Umbilical cord (tissue), 2 donors: Measurements from ENCODE around the gene ATP8B3. TPM values are rescaled to one million over a fixed set of nuclear protein-coding genes. Genes with fewer than 3 reads are reported as not detected.

Experiments used
- DNase-seq: peaks from one replicate; pipeline ENCODE4 v3.0.0-alpha.2; 2015; ENCODE audit warnings: low spot score
- total RNA-seq: library from RNA; depleted of rRNA; stranded (reverse); fragments of >200 nt; gene quantifications from one replicate; pipeline ENCODE4 v1.2.3, GENCODE V29; 2014; ENCODE audit warnings: low replicate concordance; ENCODE audit not compliant: insufficient read depth

ATP8B3 gene
- total RNA-seq, 1 donor from 2014 or later = 1.9 TPM

DNA sequence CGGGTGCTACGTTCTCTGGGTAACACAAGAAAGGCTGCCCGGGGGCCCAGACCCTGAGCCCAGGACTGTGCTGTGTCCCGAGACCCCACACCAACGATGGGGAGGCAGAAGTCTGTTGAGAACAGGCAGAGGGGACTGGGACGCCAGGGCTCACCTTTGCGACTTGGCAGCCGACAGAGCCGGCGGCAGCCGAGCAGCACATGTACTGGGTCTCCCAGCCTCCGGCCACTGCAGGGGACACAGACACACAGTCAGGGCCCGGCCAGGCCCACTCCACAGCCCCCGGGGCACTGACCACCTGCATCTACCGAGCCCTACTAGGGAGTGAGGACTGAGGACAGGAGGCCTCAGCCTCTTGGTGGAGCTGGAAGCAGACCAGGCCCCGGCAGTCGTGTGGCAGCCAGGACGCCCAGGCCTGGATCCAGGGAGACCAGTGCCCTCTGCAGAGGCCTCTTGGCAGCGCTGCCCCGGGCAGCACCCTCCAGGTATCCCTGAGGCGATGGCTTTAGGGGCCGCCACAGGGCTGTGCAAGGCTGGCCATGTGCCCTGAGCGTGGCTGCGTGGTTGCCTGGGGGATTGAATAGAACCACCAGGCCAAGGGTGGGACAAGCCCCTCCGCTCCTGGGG lies 5.6 kb upstream of the ATP8B3 start:
- no peak for DNase-seq

DNA sequence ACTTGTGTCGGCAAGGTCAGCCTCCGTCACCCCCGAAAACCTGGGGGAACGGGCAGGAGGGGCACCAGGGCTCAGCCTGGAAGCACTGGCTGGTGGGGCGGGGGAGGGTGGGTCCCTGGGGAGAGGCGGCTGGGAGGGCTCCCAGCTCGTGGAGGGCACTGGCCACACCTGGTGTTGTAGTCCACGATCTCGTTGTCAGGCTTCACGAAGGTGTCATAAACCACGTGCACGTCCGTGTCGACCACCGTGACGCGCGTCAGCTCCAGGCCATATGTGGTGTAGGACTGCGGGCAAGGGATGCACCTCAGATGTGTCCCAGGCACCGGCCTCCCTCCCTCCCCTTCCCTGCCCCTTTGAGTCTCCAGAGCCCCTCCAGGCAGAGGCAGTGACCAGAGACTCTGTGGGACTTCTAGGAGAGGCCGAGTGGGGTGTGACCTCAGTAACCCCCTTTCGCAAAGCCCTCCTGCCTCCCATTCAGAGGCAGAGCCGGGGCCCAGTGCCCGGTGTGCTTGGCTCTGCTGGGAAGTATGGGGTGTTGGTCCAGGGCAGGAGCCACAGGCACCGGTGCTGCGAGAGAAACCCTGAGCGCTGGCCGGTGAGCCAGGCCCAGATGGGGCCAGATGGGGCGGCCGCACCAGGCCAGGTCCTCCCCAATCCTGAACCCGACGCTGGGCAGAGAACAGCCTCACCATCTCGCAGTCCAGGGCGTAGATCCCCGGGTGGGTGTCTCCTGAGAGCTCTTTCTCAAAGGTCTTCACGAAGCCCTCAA lies 4.6 kb upstream of the ATP8B3 start:
- DNase-seq = no peak

DNA sequence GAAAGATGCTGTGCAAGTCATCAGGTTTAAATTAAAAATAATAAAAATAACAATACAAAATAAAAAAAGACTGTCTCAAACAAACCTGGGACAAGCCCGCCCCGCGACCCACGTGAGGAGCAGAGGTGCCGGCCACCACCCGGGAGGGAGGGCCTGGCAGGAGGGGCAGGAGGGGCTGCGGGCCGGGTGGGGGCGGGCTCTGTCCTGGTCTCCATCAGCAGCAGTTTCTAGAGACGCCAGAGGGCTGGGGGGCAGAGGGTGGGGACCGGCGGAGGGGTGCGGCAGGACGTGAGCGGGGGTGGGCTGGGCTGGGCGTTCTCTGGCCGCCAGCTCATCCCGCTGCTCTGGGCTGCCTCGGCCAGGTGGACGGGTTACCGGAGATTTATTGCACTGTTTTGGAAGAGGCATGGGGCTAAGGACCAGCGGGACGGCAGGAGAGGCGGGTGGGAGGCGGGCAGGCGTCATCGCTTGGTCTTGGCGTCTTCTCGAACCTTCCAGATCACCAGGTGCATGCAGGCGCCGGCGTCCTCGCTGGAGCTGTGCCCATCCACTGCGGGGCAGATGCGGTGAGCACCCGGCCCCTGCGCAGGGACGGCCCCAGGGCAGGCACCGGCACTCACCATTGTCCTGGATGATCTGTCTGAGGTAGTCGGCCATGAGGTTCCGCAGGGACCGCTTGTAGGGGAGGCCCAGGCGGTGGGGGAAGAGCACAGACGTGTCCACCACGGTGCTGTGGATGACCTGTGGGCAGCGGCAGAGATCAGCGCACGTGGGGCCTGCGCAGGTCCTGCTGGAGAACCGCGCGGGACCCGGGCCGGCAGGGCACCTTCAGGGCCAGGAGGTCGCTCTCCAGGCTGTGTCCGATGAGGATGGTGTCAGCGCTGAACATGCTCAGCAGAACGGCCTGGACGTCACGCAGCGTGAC lies 3.8 kb upstream of the ATP8B3 start:
- DNase-seq = no peak

DNA sequence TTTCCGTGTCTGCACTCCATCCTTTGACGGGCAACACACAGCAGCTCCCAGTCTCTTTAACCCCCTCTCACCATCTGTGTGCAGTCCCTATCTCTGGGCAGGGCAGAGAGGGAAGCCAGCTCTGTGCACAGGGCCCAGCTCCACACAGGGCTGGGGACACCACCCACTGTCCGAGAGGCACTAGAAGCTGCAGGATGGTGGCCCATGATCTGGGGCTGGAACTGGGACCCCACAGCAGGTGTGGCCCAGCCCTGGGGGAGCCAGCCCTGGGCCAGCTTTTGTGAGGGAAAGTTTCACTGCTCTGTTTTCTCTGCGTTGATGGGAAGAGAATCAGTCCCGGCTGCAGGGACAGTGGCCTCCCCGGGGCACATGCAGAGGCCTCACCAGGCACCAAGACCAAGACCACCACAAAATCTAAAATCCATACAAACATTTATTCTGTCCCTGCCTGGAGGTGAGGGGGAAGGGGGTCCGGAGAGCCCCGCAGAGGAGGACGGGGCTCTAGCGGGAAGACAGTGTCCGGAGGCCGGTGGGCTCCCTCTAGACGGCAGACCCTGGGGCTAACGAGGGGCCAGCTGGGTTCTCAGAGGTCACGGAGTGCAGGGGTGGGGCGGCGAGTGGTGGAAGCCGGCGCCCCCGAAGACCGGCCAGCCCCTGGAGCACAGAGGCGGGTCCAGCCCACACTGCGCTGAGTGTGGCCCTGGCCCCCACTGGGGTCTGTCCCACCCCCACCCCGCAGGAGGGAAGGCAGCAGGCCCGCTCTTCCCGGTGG lies 2.9 kb upstream of the ATP8B3 start:
- DNase-seq = peak; percentile 53

DNA sequence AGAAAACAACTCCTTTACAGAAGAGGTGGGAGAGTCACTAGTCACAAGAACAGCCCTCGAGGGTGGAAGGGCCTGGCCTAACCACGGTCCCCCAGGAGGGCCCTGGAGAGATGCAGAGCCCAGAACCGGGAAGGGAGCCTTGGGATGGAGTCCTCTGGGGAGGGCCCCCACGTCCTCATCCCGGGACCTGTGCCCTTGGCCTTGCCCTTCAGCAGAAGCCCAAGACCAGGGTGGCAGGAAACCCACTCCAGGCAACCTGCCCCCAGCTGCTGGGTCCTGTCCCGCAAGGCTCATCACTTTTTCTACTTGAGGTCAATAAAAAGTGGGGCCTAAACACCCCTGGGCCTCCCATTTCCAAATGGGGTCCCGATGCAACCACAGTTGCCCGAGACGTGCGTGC lies 2.3 kb upstream of the ATP8B3 start:
- DNase-seq = no peak

DNA sequence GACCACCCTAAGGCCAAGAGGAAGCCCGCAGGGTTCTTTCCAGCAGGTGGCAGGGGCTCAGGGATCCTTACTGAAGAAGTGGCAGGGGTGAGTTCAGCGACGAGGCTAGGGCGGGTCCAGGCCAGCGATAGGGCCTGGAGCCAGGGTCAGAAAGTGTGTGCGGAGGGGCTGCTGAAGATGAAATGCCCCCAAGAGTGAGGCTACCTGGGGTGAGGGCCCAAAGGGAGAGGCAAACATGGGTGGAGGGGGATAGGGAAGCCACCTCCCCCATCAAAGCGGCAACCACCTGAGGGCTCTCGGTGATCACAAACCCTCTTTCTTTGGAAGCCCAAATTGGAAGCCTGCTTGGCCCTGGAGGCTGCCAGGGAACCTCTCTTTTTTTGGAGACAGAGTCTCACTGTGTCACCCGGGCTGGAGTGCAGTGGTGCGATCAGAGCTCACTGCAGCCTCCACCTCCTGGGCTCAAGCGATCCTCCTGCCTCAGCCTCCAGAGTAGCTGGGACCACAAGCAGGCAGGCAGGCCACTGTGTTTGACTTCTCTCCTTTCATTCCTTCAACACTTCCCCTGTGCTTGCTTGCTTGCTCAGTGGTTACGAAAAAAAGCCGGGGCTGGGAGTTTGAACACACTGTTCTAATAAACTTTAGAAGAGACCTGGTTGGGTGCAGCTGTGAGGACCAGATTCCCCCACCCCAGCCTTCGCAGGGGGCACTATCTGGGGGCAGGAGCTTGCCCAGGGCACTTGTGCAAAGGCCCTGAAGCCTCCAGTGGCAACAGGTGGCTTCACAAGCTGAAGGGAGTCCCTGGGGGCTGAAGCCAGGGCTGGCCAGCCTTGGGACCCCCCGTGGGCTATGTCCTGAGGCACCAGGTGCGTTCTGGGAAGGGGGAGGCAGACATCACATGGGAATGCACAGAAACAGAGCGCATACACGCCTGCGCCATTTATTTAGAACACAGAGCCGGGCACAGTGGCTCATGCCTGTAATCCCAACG lies 1.4 kb upstream of the ATP8B3 start:
- DNase-seq = no peak

DNA sequence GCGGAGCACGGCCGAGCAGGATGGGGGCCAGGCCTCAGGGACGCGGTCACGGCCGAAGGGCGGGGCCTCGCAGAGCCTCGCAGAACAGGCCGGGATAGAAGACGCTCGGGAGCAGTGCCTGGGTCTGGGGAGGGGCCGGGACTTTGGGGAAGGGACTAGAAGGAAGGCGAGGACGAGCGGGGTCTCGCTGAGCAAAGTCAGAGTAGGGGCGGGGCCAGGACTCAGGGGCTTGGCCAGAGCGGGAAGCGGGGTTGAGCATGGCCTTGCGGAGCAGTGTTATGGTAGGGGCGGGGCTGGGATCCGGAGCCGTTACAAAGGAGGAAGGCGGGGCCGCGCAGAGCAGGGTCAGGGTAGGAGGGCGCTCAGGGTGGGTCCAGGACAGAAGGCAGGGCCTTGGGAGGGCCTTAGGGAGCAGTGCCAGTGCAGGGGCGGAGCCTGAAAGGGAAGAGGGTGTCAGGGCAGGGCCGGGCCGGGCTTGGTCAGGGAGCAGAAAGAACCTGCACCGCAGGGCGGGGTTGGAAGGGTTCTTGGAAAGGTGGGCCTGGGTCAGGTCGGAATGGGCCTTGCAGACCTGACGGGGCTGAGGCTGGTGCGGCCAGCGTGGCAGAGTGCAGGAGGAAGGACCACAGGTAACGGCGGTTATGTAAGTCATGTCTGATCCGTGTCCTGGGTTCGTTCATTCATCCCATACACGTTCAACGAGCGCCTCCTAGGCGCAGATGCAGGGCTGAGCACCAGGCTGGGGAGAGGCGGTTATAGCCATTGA lies 533 bp upstream of the ATP8B3 start:
- DNase-seq = peak; percentile 96

DNA sequence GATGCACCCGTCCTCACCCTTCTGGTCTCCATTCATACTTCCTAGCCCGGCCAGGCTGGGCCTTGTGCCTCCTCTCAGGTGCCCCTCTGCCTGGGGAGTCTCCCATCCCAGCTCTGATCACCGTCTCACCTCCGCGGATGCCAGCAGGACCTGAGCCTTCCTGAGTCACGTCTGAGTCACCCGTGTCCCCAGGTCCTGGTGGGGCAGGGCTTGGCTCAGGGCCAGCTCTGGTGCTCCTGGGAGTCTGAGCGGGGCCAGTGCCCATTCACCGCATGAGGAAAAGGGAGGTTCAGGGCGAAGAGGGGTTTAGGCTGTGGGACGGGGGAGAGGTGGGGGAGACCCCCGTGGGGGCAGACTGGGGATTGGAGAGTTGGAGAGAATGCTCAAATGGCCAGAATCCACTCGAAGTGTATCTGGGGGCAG lies 593 bp downstream of the ATP8B3 start:
- no peak for DNase-seq

DNA sequence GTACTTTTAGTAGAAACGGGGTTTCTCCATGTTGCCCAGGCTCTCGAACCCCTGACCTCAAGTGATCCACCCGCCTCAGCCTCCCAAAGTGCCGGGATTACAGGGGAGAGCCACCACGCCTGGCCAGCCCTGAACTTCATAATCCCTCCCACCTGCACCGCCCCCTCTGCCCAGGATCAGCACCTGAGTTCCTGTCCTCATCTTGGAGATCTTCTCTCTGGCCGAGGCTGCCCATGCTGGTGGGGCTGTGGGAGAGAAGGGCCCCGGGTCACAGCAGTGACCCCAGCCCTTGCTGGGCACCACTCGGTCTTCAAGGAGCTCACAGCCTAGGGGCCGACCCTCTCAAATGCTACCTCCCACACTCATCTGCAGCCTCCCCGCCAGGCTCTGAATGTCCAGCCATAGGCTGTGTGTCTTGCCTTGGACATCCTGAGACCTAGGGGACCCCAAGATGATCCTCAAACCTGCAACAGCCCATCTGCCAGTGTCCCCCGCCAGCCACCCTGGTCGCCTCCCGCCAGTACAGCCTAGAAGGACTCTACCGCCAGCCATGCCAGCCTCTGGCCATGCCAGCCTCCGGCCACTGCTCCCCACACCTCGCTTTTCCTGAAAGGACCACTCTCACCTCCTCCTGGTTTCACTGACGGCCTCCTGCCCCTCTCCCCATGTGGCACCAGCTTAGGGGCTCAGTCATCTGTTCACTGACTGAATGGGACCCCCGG lies 1.5 kb downstream of the ATP8B3 start:
- no peak for DNase-seq

DNA sequence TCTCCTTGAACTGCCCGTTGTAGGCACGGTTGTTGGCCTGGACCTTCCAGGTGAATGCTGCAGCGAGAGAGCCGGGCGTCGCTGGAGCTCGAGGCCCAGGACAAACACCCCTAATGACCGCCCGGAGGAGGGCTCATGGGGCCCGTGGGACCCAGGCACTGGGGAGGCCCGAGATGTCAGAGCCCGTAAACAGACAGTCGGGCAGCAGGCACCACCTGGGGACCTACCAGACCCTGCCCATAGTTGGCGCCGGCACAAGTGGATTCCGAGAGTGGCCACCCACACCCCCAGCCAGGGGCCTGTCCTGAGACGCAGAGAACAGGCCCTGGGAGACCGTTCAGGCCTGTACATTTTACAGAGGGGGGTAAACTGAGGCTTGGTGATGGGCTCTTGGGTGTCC lies 2.4 kb downstream of the ATP8B3 start:
- no peak for DNase-seq

DNA sequence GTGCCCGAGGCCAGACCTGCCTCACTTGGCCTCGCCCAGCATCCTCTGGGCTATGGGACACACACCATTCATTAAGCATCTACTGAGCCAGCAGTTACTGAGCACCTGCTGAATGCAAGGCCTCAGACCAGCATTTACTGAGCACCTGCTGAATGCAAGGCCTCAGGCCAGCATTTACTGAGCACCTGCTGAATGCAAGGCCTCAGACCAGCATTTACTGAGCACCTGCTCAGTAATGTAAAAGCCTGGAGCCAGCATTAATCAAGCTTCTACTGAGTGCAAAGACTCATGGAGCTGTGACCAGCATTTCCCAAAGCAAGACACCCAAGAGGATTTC lies 3.7 kb downstream of the ATP8B3 start:
- no peak for DNase-seq

DNA sequence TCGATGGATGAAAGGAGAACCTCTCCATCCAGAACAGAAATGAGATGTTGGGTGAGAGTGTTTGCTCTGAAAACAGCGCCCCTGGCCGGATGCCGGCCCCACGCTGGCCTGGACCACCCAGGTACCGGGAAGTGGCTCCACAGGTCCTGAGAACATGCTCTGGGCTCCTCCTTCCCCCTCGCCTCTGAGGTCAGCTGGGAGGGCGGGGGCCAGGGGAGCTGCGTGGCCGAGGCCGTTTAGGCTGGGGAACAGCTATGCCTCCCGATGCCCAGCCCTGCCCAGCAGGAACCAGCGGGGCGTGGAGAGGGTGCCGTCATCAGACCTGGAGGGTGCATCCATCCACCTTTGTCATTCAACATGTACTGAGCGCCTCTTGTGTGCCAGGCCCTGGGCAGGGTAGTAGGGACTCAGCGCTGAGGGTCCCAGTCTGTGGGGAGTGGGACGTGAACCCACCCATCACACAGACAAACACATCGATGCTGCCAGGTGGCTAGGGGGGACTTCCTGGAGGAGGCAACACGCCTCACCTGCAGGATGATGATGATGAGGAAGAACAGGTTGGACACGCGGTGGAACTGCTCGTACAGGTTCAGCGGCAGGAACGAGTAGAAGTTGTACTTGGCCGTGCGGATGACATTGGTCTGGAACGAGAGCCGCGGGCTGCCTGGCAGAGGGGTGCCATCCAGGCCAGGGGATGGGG lies 4.2 kb downstream of the ATP8B3 start:
- no peak for DNase-seq

DNA sequence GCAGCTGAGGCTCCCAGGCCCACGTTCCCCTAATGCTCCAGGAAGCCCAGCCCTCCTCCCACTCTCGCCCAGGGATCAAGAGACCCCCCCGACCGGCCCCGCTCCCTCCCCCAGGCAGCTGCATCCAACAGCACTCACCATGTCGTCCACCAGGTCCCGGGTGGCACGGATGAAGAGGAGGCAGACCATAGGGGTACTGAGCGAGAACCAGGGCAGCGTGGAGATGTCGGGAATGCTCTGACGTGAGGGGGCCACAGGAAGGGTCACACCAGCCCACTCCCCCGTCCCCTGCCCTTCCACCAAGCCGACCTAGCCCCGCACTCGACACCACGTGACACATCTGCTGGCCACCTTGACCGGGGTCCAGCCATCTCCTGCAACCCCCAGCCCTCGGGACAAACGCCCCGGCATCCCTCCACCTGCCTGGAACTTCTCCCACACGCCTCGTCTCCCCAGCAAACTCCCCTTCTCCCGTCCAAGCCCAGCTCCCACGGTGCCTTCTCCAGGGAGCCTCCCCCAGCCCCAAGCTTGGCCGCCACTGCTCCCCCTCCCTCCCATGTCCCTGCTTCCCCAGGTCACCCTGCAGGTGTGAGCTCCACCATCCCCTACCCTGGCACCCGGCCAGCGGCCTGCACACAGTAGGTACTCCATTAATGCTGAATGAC lies 4.9 kb downstream of the ATP8B3 start:
- DNase-seq = no peak

DNA sequence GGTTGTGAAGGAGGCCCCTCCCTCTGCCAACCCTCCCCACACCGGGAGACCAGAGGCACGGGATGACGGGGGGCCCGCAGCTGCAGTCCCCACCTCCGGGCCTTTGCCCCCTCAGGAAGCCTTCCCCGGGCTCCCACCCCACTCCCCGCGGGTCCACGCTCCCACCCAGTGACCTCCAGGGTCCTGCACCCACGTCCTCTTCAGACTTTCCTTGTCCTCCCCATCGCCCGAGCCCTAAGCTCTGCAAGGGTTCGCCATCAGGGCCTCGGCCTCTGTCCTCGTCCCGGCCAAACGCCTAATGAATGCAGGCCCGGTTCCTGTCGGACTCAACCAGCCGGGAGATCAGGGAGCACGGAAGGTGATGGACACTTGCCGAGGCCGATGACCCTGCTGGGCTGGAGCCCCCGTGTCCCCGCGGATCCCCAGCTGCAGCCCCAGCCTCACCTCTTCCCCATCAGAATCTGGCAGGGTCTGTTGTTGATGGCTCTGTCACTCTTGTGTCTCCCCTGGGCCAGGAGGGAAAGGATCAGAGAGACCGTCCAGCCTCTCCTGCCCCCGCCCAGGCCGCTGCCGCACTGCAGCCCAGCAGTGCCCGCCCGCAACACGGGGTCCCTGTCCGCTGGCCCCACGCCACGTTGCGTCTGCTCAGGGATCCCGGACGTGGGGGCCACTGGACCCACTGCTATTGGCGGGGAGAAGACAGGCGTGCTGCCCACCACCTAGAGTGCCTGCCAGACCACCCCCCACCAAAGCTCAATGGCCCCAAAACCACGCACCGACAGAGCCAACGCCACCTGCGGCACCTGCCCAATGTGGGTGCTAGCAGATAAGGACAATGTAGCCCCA lies 5.7 kb downstream of the ATP8B3 start:
- no peak for DNase-seq

DNA sequence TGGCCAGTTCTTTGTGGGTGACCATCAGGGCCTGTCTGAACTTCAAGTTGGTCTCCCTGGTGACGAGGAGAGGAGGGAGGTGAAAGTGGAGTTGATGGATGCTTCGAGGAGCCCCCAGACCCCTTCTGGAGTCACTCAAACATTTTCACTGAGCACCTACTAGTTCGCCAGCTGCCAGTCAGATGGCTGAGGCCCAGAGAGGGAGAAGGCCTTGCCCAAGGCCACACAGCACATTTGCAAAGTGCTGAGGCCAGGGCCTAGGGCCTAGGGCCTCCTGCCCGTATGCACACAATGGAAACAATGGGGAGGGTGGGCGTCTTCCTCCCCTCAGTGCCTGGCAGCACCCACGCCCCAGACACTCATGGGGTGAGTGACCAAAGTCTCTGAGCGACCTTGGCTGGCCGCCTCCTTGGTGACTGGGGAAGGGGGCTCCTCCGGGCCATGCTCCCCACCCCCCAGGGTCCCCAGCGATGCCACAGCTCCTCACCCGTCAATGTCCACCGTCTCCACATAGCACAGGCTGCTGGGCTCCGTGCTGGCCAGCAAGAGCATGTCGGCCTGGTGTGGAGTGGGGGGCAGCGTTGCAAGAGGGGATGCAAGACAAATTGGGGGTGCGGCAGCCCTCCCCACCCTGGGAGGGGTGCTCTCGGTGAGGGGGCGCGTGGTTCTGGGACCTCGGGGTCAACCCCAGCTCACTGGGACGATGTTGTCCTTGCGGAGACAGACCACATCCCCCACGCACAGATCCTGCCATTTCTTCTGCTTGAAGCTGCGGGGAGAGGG lies 6.5 kb downstream of the ATP8B3 start:
- DNase-seq = no peak

DNA sequence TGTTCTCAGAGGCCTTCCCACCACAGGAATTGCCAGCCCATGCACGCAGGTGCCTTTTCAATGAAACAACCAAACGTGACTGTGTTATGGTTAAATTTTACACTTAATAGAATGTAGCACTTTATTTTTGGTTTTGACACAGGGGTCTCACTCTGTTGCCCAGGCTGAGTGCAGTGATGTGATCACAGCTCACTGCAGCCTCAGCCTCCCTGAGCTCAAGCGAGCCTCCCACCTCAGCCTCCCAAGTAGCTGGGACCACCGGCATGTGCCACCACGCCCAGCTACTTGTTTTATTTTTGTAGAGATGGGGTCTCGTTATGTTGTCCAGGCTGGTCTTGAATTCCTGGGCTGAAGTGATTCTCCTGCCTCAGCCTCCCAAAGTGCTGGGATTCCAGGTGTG lies 7.2 kb downstream of the ATP8B3 start:
- DNase-seq = no peak
